Osteoblast (primary cell): ENCODE results near the gene CCDC177. TPM values are rescaled to one million over a fixed set of nuclear protein-coding genes. Genes with fewer than 3 reads are reported as not detected.

Experiments
- DNase-seq: peaks from one replicate; pipeline ENCODE4 v3.0.0; 2011; ENCODE audit warnings: low spot score, mixed read lengths; ENCODE audit not compliant: insufficient read length; ENCODE audit errors: missing footprints
- H2AFZ ChIP-seq: 2 replicates; pipeline ENCODE4 v1.6.0; 2011; ENCODE audit warnings: mild to moderate bottlenecking, low read length
- H3K27ac ChIP-seq: 2 replicates; pipeline ENCODE4 v1.5.1; 2011; ENCODE audit warnings: mild to moderate bottlenecking, low read depth, low read length, moderate library complexity
- H3K27me3 ChIP-seq: 2 replicates; pipeline ENCODE4 v1.6.0; 2012; ENCODE audit warnings: mild to moderate bottlenecking, control low read depth, inconsistent platforms, low read length, moderate library complexity; ENCODE audit not compliant: insufficient read depth
- H3K36me3 ChIP-seq: 2 replicates; pipeline ENCODE4 v1.5.1; 2011; ENCODE audit warnings: mild to moderate bottlenecking, low read length, control low read depth, moderate library complexity; ENCODE audit not compliant: insufficient read depth
- H3K4me1 ChIP-seq: 2 replicates; pipeline ENCODE4 v1.5.1; 2011; ENCODE audit warnings: mild to moderate bottlenecking, low read length, control low read depth, moderate library complexity; ENCODE audit not compliant: insufficient read depth
- H3K4me2 ChIP-seq: 2 replicates; pipeline ENCODE4 v1.6.0; 2011; ENCODE audit warnings: mild to moderate bottlenecking, low read length; ENCODE audit not compliant: insufficient read depth
- H3K4me3 ChIP-seq: fragments of 200-600 bp; sonication (generic); 3 replicates; pipeline ENCODE4 v1.5.1; 2012; ENCODE audit warnings: mild to moderate bottlenecking, low read length, inconsistent platforms; ENCODE audit not compliant: insufficient read depth
- H3K79me2 ChIP-seq: 2 replicates; pipeline ENCODE4 v1.6.0; 2012; ENCODE audit warnings: mild to moderate bottlenecking, low read length, control low read depth, inconsistent platforms; ENCODE audit not compliant: insufficient read depth
- H3K9me3 ChIP-seq: 2 replicates; pipeline ENCODE4 v1.5.1; 2011; ENCODE audit warnings: low read depth, low read length, control low read depth
- H4K20me1 ChIP-seq: 2 replicates; pipeline ENCODE4 v1.6.0; 2012; ENCODE audit warnings: mild to moderate bottlenecking, low read length, control low read depth; ENCODE audit not compliant: insufficient read depth
- CTCF ChIP-seq: IDR thresholded peaks from 2 replicates; pipeline ENCODE4 v1.5.1; 2011; ENCODE audit warnings: mild to moderate bottlenecking, low read depth, low read length, moderate library complexity; ENCODE audit errors: extremely low read depth
- total RNA-seq: library from RNA; depleted of rRNA; stranded (reverse); fragments of >200 nt; gene quantifications from 2 replicates; pipeline ENCODE4 v1.2.3, GENCODE V29; 2012

Gene CCDC177
- total RNA-seq, 1 donor, result not detected

- TF ChIP-seq CTCF, result no peak
- Histone ChIP-seq H3K4me2 (no peak overlapping the region), H3K4me3 (no peak overlapping the region), H3K79me2 (no peaks in the 10 kb centered on the region), H2AFZ (no peak overlapping the region), H4K20me1 (no peaks in the 10 kb centered on the region), H3K4me1 (no peaks in the 10 kb centered on the region), H3K9me3 (no peaks in the 10 kb centered on the region), H3K36me3 (no peaks in the 10 kb centered on the region), H3K27ac (no peak overlapping the region), H3K27me3 (peaks cover 70% of the 10 kb centered on the region)
- no peak for DNase-seq
Measured at GRCh38 chr14:69561893-69562292, 12.8 kb downstream of the CCDC177 start.

GRCh38 chr14:69560826-69561225 is 13.8 kb downstream of the CCDC177 start:
- Histone ChIP-seq H3K4me2 (no peak overlapping the region), H3K4me3 (no peak overlapping the region), H3K27me3 (peaks cover 63% of the 10 kb centered on the region), H3K4me1 (no peaks in the 10 kb centered on the region), H3K27ac (no peak overlapping the region), H4K20me1 (no peaks in the 10 kb centered on the region), H3K79me2 (no peaks in the 10 kb centered on the region), H2AFZ (no peak overlapping the region), H3K36me3 (no peaks in the 10 kb centered on the region), H3K9me3 (no peaks in the 10 kb centered on the region)
- no peak for TF ChIP-seq CTCF
- DNase-seq, result no peak

- no peak overlapping the region for H3K27ac ChIP-seq
- no peaks in the 10 kb centered on the region for H3K9me3 ChIP-seq
- no peaks in the 10 kb centered on the region for H4K20me1 ChIP-seq
- no peak for DNase-seq
- no peaks in the 10 kb centered on the region for H3K79me2 ChIP-seq
- no peaks in the 10 kb centered on the region for H3K36me3 ChIP-seq
- no peak overlapping the region for H2AFZ ChIP-seq
- H3K27me3 ChIP-seq, result peaks cover 58% of the 10 kb centered on the region
- H3K4me2 ChIP-seq, result no peak overlapping the region
- no peak for TF ChIP-seq CTCF
- H3K4me1 ChIP-seq, result no peaks in the 10 kb centered on the region
- no peak overlapping the region for H3K4me3 ChIP-seq
Measured at GRCh38 chr14:69559581-69560011, 15.1 kb downstream of the CCDC177 start.

GRCh38 chr14:69558774-69559173 is 15.9 kb downstream of the CCDC177 start:
- no peaks in the 10 kb centered on the region for H3K36me3 ChIP-seq
- TF ChIP-seq CTCF, result no peak

More at GRCh38 chr14:69558774-69559173, 15.9 kb downstream of the CCDC177 start:
- H3K4me2 ChIP-seq, result no peak overlapping the region
- no peaks in the 10 kb centered on the region for H4K20me1 ChIP-seq
- no peaks in the 10 kb centered on the region for H3K9me3 ChIP-seq
- no peak overlapping the region for H2AFZ ChIP-seq
- no peak overlapping the region for H3K4me3 ChIP-seq
- no peak for DNase-seq
- no peaks in the 10 kb centered on the region for H3K4me1 ChIP-seq
- H3K27me3 ChIP-seq, result peaks cover 50% of the 10 kb centered on the region
- H3K27ac ChIP-seq, result no peak overlapping the region
- no peaks in the 10 kb centered on the region for H3K79me2 ChIP-seq
